Nephron (organoid): Measurements from ENCODE around the gene DDX49.

Experiments
- H3K27ac Mint-ChIP-seq, 3 experiments: 2 replicates each; pipeline ENCODE4 v1.8.0; 2020; ENCODE audit warnings: mixed read lengths in 3 of 3, mild to moderate bottlenecking in 2 of 3, moderate library complexity in 1 of 3
- H3K27me3 Mint-ChIP-seq: 2 replicates; pipeline ENCODE4 v1.8.0; 2021; ENCODE audit warnings: low read depth, mild to moderate bottlenecking, moderate library complexity, mixed read lengths
- H3K36me3 Mint-ChIP-seq: 2 replicates; pipeline ENCODE4 v1.8.0; 2020; ENCODE audit warnings: low read depth, mixed read lengths
- H3K4me1 Mint-ChIP-seq: 2 replicates; pipeline ENCODE4 v1.8.0; 2020; ENCODE audit warnings: mixed read lengths
- H3K4me3 Mint-ChIP-seq, 3 experiments: 2 replicates each; pipeline ENCODE4 v1.8.0; 2020; ENCODE audit warnings: mild to moderate bottlenecking in 3 of 3, mixed read lengths in 3 of 3, moderate library complexity in 2 of 3
- H3K9me3 Mint-ChIP-seq: 2 replicates; pipeline ENCODE4 v1.8.0; 2020; ENCODE audit warnings: mixed read lengths
- CTCF ChIP-seq, 3 experiments: fragments of 200-600 bp; sonication (generic); IDR thresholded peaks; one replicate each; pipeline ENCODE4 v1.5.0; 2021; ENCODE audit warnings: antibody characterized with exemption in 3 of 3; ENCODE audit not compliant: unreplicated experiment in 3 of 3

Gene DDX49

GRCh38 chr19:18919086-18919899 is at the start of gene DDX49, which contains the start of gene COPE:
DDX49 (plus strand) TSS chr19:18919715; CDS start chr19:18919742, 27 bp downstream.
COPE (minus strand) TSS chr19:18919387; CDS start chr19:18919348, 39 bp downstream.
- Mint-ChIP-seq H3K4me1 (peaks cover 12% of the 10 kb centered on the region), H3K27me3 (no peaks in the 10 kb centered on the region), H3K4me3 (peak within 1 kb of the TSS; percentile 79 to 85 (median 83)), H3K27ac (peak within 1 kb of the TSS; percentile 55 to 94 (median 88)), H3K9me3 (no peaks in the 10 kb centered on the region), H3K36me3 (peaks cover 16% of the 10 kb centered on the region)
- TF ChIP-seq CTCF (IDR thresholded peaks at IDR 0.05; ENCODE audit: unreplicated experiment in 3 of 3) = no peak

- no peak for TF ChIP-seq CTCF (IDR thresholded peaks at IDR 0.05; ENCODE audit: unreplicated experiment in 3 of 3)
- no peak overlapping the region for H3K27ac Mint-ChIP-seq
- H3K4me1 Mint-ChIP-seq = peaks cover 5% of the 10 kb centered on the region
- no peak overlapping the region for H3K4me3 Mint-ChIP-seq
- H3K9me3 Mint-ChIP-seq = peaks cover 3% of the 10 kb centered on the region
- no peaks in the 10 kb centered on the region for H3K27me3 Mint-ChIP-seq
- peaks cover 41% of the 10 kb centered on the region for H3K36me3 Mint-ChIP-seq
Observed at GRCh38 chr19:18869781-18870530, 49.6 kb upstream of the DDX49 start.

- peaks cover 45% of the 10 kb centered on the region for H3K36me3 Mint-ChIP-seq
- no peaks in the 10 kb centered on the region for H3K27me3 Mint-ChIP-seq
- no peak for TF ChIP-seq CTCF (IDR thresholded peaks at IDR 0.05; ENCODE audit: unreplicated experiment in 3 of 3)
- H3K4me3 Mint-ChIP-seq = no peak overlapping the region
- H3K4me1 Mint-ChIP-seq = peaks cover 5% of the 10 kb centered on the region
- H3K9me3 Mint-ChIP-seq = peaks cover 6% of the 10 kb centered on the region
- H3K27ac Mint-ChIP-seq = no peak overlapping the region
Observed at GRCh38 chr19:18870531-18871172, 48.9 kb upstream of the DDX49 start.

- H3K9me3 Mint-ChIP-seq = peaks cover 7% of the 10 kb centered on the region
- TF ChIP-seq CTCF (IDR thresholded peaks at IDR 0.05; ENCODE audit: unreplicated experiment in 3 of 3) = no peak
- no peak overlapping the region for H3K4me3 Mint-ChIP-seq
- H3K27me3 Mint-ChIP-seq = no peaks in the 10 kb centered on the region
- H3K36me3 Mint-ChIP-seq = peaks cover 54% of the 10 kb centered on the region
- H3K4me1 Mint-ChIP-seq = peaks cover 5% of the 10 kb centered on the region
- no peak overlapping the region for H3K27ac Mint-ChIP-seq
Observed at GRCh38 chr19:18871543-18871942, 48.0 kb upstream of the DDX49 start.

- H3K36me3 Mint-ChIP-seq = peaks cover 66% of the 10 kb centered on the region
- H3K27ac Mint-ChIP-seq = no peak overlapping the region
- TF ChIP-seq CTCF (IDR thresholded peaks at IDR 0.05; ENCODE audit: unreplicated experiment in 3 of 3) = no peak
- H3K4me3 Mint-ChIP-seq = no peak overlapping the region
- no peaks in the 10 kb centered on the region for H3K27me3 Mint-ChIP-seq
- H3K9me3 Mint-ChIP-seq = peaks cover 16% of the 10 kb centered on the region
- peaks cover 5% of the 10 kb centered on the region for H3K4me1 Mint-ChIP-seq
Observed at GRCh38 chr19:18875726-18876125, 43.8 kb upstream of the DDX49 start.
